Sigmoid colon (tissue), 4 donors: ENCODE measurements around the gene SLAMF6.
"Not testable (repeated sequence)": the region's sequence is repeated elsewhere in the genome, so short reads cannot be mapped to it uniquely, and the experiment has no call there.

Experiments
- CTCF ChIP-seq, 4 experiments: fragments of 450-650 bp in 3 of 4; fragments of 200-600 bp in 1 of 4; IDR thresholded peaks; one replicate each; pipeline ENCODE4 v1.5.1; 2016 to 2019; ENCODE audit warnings: antibody characterized with exemption in 4 of 4, mild to moderate bottlenecking in 3 of 4, moderate library complexity in 2 of 4
- EP300 ChIP-seq, 4 donors: sonication (generic); formaldehyde crosslinking; IDR thresholded peaks; one replicate each; pipeline ENCODE4 v1.6.1; 2017; ENCODE audit warnings: antibody characterized with exemption in 4 of 4
- POLR2A ChIP-seq, 2 donors: fragments of 450-650 bp; IDR thresholded peaks; one replicate each; pipeline ENCODE4 v1.6.1; 2016; ENCODE audit warnings: antibody characterized with exemption in 2 of 2, mild to moderate bottlenecking in 2 of 2, moderate library complexity in 2 of 2
- POLR2AphosphoS5 ChIP-seq, 4 donors: sonication (generic); formaldehyde crosslinking; IDR thresholded peaks; one replicate each; pipeline ENCODE4 v1.6.1; 2017; ENCODE audit warnings: antibody characterized with exemption in 4 of 4

DNA sequence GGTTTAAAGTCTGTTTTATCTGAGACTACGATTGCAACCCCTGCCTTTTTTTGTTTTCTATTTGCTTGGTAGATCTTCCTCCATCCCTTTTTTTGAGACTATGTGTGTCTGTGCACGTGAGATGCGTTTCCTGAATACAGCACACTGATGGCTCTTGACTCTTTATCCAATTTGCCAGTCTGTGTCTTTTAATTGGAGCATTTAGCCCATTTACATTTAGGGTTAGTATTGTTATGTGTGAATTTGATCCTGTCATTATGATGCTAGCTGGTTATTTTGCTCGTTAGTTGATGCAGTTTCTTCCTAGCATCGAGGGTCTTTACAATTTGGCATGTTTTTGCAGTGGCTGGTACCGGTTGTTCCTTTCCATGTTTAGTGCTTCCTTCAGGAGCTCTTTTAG is 44.0 kb downstream of the SLAMF6 start:
- not testable (repeated sequence) for TF ChIP-seq CTCF, EP300, POLR2A, POLR2AphosphoS5 (IDR thresholded peaks at IDR 0.05)
